HepG2 (cell line): ENCODE data around the gene DNMT3A. TPM values are rescaled to one million over a fixed set of nuclear protein-coding genes. Genes with fewer than 3 reads are reported as not detected.

Experiments
- ATAC-seq: fragments of 200-7000 bp; cut with Tn5 transposase; 3 replicates; pipeline ENCODE4 v1.9.1; 2020; ENCODE audit warnings: mild to moderate bottlenecking, moderate library complexity
- BruUV-seq: library from RNA; stranded (reverse); fragments of 400-500 nt; replicated peaks from 2 replicates; lab custom pipeline; 2021; lab: Mats Ljungman, UMichigan
- CTCF ChIA-PET: fragments of 300-600 bp; formaldehyde crosslinking; extraction: SDS; loops from one replicate; lab custom pipeline; 2021; ENCODE audit warnings: low total read pairs, inconsistent platforms, low intra/inter-chr PET ratio; lab: Yijun Ruan, JAX
- POLR2A ChIA-PET: fragments of 350-600 bp; sonication (Branson Sonifier 250); formaldehyde crosslinking; loops from one replicate; lab custom pipeline; 2020; ENCODE audit warnings: antibody characterized with exemption, inconsistent platforms; lab: Yijun Ruan, JAX
- DNase-seq: peaks from one replicate; pipeline ENCODE4 v3.0.0-alpha.2; 2015; ENCODE audit warnings: low spot score
- FAIRE-seq: peaks from 3 replicates; lab custom pipeline; 2011; peaks lifted over from hg19 to GRCh38; lab: Jason Lieb, UNC
- H2AFZ ChIP-seq: one replicate; pipeline ENCODE4 v1.6.1; 2011; ENCODE audit warnings: low read length, inconsistent platforms
- H3K27ac ChIP-seq: fragments of 300-600 bp; 3 replicates; pipeline ENCODE4 v1.8.0; 2011; ENCODE audit warnings: mixed run types, mild to moderate bottlenecking, mixed read lengths, low read length, inconsistent platforms; ENCODE audit not compliant: insufficient read depth; ENCODE audit errors: extremely low read length
- H3K27me3 ChIP-seq, 2 experiments: fragments of 200-600 bp in 1 of 2; 2 replicates in 1 of 2; 3 replicates in 1 of 2; pipeline versions ENCODE4 v1.6.0 to v1.8.0; 2011; ENCODE audit warnings: low read length in 2 of 2, mild to moderate bottlenecking in 2 of 2, moderate library complexity in 2 of 2, inconsistent platforms in 1 of 2; ENCODE audit not compliant: insufficient read depth in 2 of 2, control insufficient read depth in 1 of 2
- H3K36me3 ChIP-seq, 2 experiments: fragments of 200-600 bp in 1 of 2; replicated peaks in 1 of 2; 2 replicates in 1 of 2; 3 replicates in 1 of 2; pipeline versions ENCODE4 v1.5.1 to v1.8.0; 2011; ENCODE audit warnings: low read length in 2 of 2, inconsistent platforms in 1 of 2; ENCODE audit not compliant: insufficient read depth in 2 of 2, control insufficient read depth in 1 of 2
- H3K4me1 ChIP-seq: 2 replicates; pipeline ENCODE4 v1.5.1; 2012; ENCODE audit warnings: low read length, inconsistent platforms; ENCODE audit not compliant: insufficient read depth
- H3K4me2 ChIP-seq: 2 replicates; pipeline ENCODE4 v1.6.0; 2011; ENCODE audit warnings: low read depth, low read length, inconsistent platforms
- H3K4me3 ChIP-seq, 3 experiments: fragments of 200-600 bp in 1 of 3; sonication (generic), shearing (Covaris generic) in 1 of 3; replicated peaks in 1 of 3; 2 replicates each; pipeline ENCODE4 v1.5.1; 2011 to 2016; ENCODE audit warnings: low read length in 3 of 3, inconsistent platforms in 2 of 3, low read depth in 2 of 3, mild to moderate bottlenecking in 2 of 3, control low read depth in 1 of 3, mixed read lengths in 1 of 3; ENCODE audit not compliant: insufficient read depth in 1 of 3
- H3K79me2 ChIP-seq: one replicate; pipeline ENCODE4 v1.6.1; 2011; ENCODE audit warnings: low read length, inconsistent platforms; ENCODE audit not compliant: insufficient read depth
- H3K9ac ChIP-seq: 2 replicates; pipeline ENCODE4 v1.6.0; 2011; ENCODE audit warnings: mild to moderate bottlenecking, low read depth, low read length, inconsistent platforms; ENCODE audit not compliant: insufficient read depth
- H3K9me3 ChIP-seq: 2 replicates; pipeline ENCODE4 v1.5.1; 2012; ENCODE audit warnings: mild to moderate bottlenecking, low read length
- H4K20me1 ChIP-seq: 2 replicates; pipeline ENCODE4 v1.6.0; 2011; ENCODE audit warnings: inconsistent platforms, mild to moderate bottlenecking, low read length, moderate library complexity; ENCODE audit not compliant: insufficient read depth
- ARID2 ChIP-seq: sonication (generic); formaldehyde crosslinking; IDR thresholded peaks from 2 replicates; pipeline ENCODE4 v1.8.1; 2022; ENCODE audit warnings: mild to moderate bottlenecking, missing genetic modification reagents, borderline replicate concordance
- CEBPB ChIP-seq: IDR thresholded peaks from 2 replicates; pipeline ENCODE4 v1.6.1; 2011; ENCODE audit warnings: low read depth, low read length, improper control_type of control experiment, borderline replicate concordance
- DMTF1 ChIP-seq: sonication (generic); formaldehyde crosslinking; IDR thresholded peaks from 2 replicates; pipeline ENCODE4 v1.4.0; 2020; ENCODE audit warnings: mild to moderate bottlenecking, missing genetic modification reagents
- FOXP4 ChIP-seq: sonication (generic); formaldehyde crosslinking; IDR thresholded peaks from 2 replicates; pipeline ENCODE4 v1.4.0; 2020; ENCODE audit warnings: missing genetic modification reagents
- GPBP1L1 ChIP-seq: sonication (generic); formaldehyde crosslinking; IDR thresholded peaks from 2 replicates; pipeline ENCODE4 v1.5.0; 2020; ENCODE audit warnings: mild to moderate bottlenecking, missing genetic modification reagents
- GTF2F1 ChIP-seq: fragments of 150-350 bp; IDR thresholded peaks from 2 replicates; pipeline ENCODE4 v1.6.1; 2014; ENCODE audit warnings: low read length
- HNRNPH1 ChIP-seq: fragments of 200-400 bp; formaldehyde crosslinking; optimal IDR thresholded peaks from 2 replicates; pipeline ENCODE3; 2017; ENCODE audit warnings: mild to moderate bottlenecking, low read depth, low read length
- KAT7 ChIP-seq: IDR thresholded peaks from 2 replicates; pipeline ENCODE4 v1.6.1; 2018; ENCODE audit warnings: borderline replicate concordance, missing compliant biosample characterization
- MAX ChIP-seq: IDR thresholded peaks from 2 replicates; pipeline ENCODE4 v1.6.1; 2012; ENCODE audit warnings: inconsistent platforms
- MBNL3 ChIP-seq: fragments of 250-450 bp; sonication (Bioruptor Pico); conservative IDR thresholded peaks from 2 replicates; pipeline ENCODE4 v1.8.0; 2022; ENCODE audit warnings: mild to moderate bottlenecking, inconsistent platforms
- NFIC ChIP-seq: IDR thresholded peaks from 2 replicates; pipeline ENCODE4 v1.6.1; 2012; ENCODE audit warnings: mild to moderate bottlenecking, low read length, inconsistent platforms
- NR1H2 ChIP-seq: sonication (generic); formaldehyde crosslinking; IDR thresholded peaks from 2 replicates; pipeline ENCODE4 v1.8.1; 2022; ENCODE audit warnings: low read depth, missing genetic modification reagents, borderline replicate concordance
- TRIM24 ChIP-seq: sonication (generic); formaldehyde crosslinking; IDR thresholded peaks from 2 replicates; pipeline ENCODE4 v1.8.0; 2022; ENCODE audit warnings: mild to moderate bottlenecking, missing genetic modification reagents
- ZC3H13 ChIP-seq: sonication (generic); formaldehyde crosslinking; IDR thresholded peaks from 2 replicates; pipeline ENCODE4 v1.8.1; 2023; ENCODE audit warnings: mild to moderate bottlenecking, missing genetic modification reagents, moderate library complexity
- ZMYM4 ChIP-seq: sonication (generic); formaldehyde crosslinking; IDR thresholded peaks from 2 replicates; pipeline ENCODE4 v1.8.1; 2023; ENCODE audit warnings: mild to moderate bottlenecking, missing genetic modification reagents
- ZNF20 ChIP-seq: sonication (generic); formaldehyde crosslinking; IDR thresholded peaks from 2 replicates; pipeline ENCODE4 v1.4.0; 2020; ENCODE audit warnings: mild to moderate bottlenecking, moderate library complexity, missing genetic modification reagents
- ZNF430 ChIP-seq: sonication (generic); formaldehyde crosslinking; IDR thresholded peaks from 2 replicates; pipeline ENCODE4 v1.9.0; 2021; ENCODE audit warnings: mild to moderate bottlenecking, missing genetic modification reagents
- ZNF513 ChIP-seq: sonication (generic); formaldehyde crosslinking; conservative IDR thresholded peaks from 2 replicates; pipeline ENCODE4 v1.5.0; 2020; ENCODE audit warnings: missing genetic modification reagents
- ZNF564 ChIP-seq: sonication (generic); formaldehyde crosslinking; IDR thresholded peaks from 2 replicates; pipeline ENCODE4 v1.8.1; 2023; ENCODE audit warnings: mild to moderate bottlenecking, missing genetic modification reagents
- WGBS: methylation state at CpG from one replicate; pipeline ENCODE4 v1.1.6; 2017; ENCODE audit warnings: low lambda C conversion rate; 5-methylcytosine and 5-hydroxymethylcytosine counted together
- in situ Hi-C: cut with HindIII; loops from 2 replicates; pipeline ENCODE4 v1.10.0; 2017; ENCODE audit warnings: low pct_unique_long_range_greater_than_20kb; ENCODE audit not compliant: extremely low pct_ligation_motif_present
- intact Hi-C: fragments of 100-400 bp; cut with micrococcal nuclease; formaldehyde crosslinking; loops from one replicate; pipeline ENCODE4 v1.10.0; 2022; ENCODE audit not compliant: unreplicated experiment
- polyA plus RNA-seq, 8 experiments: library from polyadenylated mRNA; depleted of rRNA in 3 of 8; stranded (reverse) in 7 of 8; unstranded in 1 of 8; fragments of >200 nt; fragmentation: Illumina TruSeq in 4 of 8; extraction: Trizol in 4 of 8; gene quantifications; 2 replicates each; pipeline versions ENCODE4 v1.2.1 to v1.2.3, GENCODE V29; 2011 to 2016; ENCODE audit warnings: low read depth in 4 of 8, missing spikeins in 1 of 8, mixed read lengths in 1 of 8; ENCODE audit not compliant: insufficient read depth in 1 of 8
- total RNA-seq, 5 experiments: library from RNA; depleted of rRNA; stranded (reverse); fragments of >200 nt; fragmentation: Illumina TruSeq; extraction: Trizol; gene quantifications; 2 replicates each; pipeline ENCODE4 v1.2.3, GENCODE V29; 2016; ENCODE audit warnings: low read depth in 1 of 5

The DNMT3A gene
- total and polyA plus RNA-seq, 2 of the 13 experiments (the other 11 are each of a cell fraction or from before 2014, with no cell fraction given) = 14.7 to 29.1 TPM

GRCh38 chr2:25339791-25340180 is 1.9 kb downstream of the DNMT3A start:
- Histone ChIP-seq H3K4me1 (peaks cover 40% of the 10 kb centered on the region), H3K4me2 (peak overlapping the region; percentile 69), H4K20me1 (no peaks in the 10 kb centered on the region; the same call in 1 of the 2 replicates), H3K4me3 (peak overlapping the region; percentile 53 to 81 (median 64)), H3K79me2 (no peaks in the 10 kb centered on the region), H3K36me3 (no peaks in the 10 kb centered on the region), H2AFZ (no peak overlapping the region), H3K9ac (no peak overlapping the region; the same call in 1 of the 2 replicates), H3K9me3 (no peaks in the 10 kb centered on the region), H3K27ac (peak overlapping the region; percentile 54), H3K27me3 (peaks cover 0 to 20% of the 10 kb centered on the region in 2 experiments; a peak in 2 of 5 replicates)
- DNase-seq (peak; percentile 46), FAIRE-seq (peak; percentile 4), ATAC-seq (peak; percentile 57)
- 24% methylated on average over 7 of the region's 18 CpGs for WGBS
- BruUV-seq = no TSS peak
- in situ Hi-C loops (no loop called here), intact Hi-C loops (no loop called here)
- POLR2A ChIA-PET = interaction anchor here (1.1 kb wide), 1 partner anchor 23 kb away, joined by 4 read pairs; no protein-coding TSS in a partner anchor
- CTCF ChIA-PET = no interaction called here
- TF ChIP-seq MBNL3 (CRISPR knock-in tag) = no peak
- no peak for TF ChIP-seq ZNF20 (CRISPR knock-in tag)
- no peak for TF ChIP-seq FOXP4 (CRISPR knock-in tag)
- no peak for TF ChIP-seq ZNF513 (CRISPR knock-in tag)
- no peak for TF ChIP-seq TRIM24 (CRISPR knock-in tag)
- TF ChIP-seq ZMYM4 = no peak
- no peak for TF ChIP-seq ARID2
- no peak for TF ChIP-seq GPBP1L1
- no peak for TF ChIP-seq CEBPB
- TF ChIP-seq ZNF564 = no peak
- no peak for TF ChIP-seq NFIC
- TF ChIP-seq ZNF430 = no peak
- TF ChIP-seq HNRNPH1 = no peak
- 0 out of 2 replicates have a peak, but pooled peaks have one; percentile 14 for TF ChIP-seq MAX
- no peak for TF ChIP-seq ZC3H13 (CRISPR knock-in tag)
- no peak for TF ChIP-seq DMTF1 (CRISPR knock-in tag)
- TF ChIP-seq NR1H2 (CRISPR knock-in tag) = no peak
- no peak for TF ChIP-seq KAT7 (CRISPR knock-in tag)
- no peak for TF ChIP-seq GTF2F1
